GM18507 (cell line): Measurements from ENCODE around the gene BCAS3.
"Not testable (repeated sequence)": the region's sequence is repeated elsewhere in the genome, so short reads cannot be mapped to it uniquely, and the experiment has no call there.

Source experiments
- DNase-seq: peaks from one replicate; pipeline ENCODE4 v3.0.0; 2011; ENCODE audit warnings: low read depth; ENCODE audit not compliant: insufficient read length; ENCODE audit errors: extremely low spot score
- FAIRE-seq: peaks from 2 replicates; lab custom pipeline; 2011; peaks lifted over from hg19 to GRCh38; lab: Jason Lieb, UNC

BCAS3 gene

DNA sequence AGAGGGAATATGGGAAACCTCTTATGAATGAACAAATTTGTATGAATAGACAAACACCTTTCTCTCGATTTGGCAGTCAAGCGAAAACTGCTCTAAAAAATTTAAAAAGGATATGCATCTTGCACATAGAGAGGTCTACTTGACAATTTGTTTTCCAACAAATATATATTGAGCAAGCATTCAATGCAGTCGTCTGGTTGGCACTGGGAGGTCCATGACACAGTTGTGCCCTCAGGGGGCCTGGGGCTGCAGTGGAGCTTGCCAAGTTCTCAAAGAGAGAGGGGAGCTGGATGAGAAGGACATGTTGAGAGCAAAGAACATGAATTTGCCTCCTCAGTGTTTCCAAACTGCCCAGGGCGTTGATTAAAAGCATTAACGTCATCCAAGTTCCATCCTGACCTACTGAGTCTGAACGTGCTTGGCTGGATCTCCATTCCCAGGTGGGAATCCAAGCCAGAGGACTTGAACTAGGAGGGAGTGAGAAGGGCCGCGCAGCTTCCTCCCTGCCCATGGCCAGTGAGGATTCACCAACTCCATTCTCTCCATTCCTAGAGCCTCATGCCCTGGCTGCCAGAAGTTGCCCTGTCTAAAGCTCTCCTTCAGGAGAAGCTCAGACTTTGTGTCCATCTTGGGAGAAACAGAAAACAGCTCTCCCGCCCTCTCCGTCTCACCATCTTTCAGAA is 746.5 kb downstream of the BCAS3 start:
- no peak for FAIRE-seq
- no peak for DNase-seq

DNA sequence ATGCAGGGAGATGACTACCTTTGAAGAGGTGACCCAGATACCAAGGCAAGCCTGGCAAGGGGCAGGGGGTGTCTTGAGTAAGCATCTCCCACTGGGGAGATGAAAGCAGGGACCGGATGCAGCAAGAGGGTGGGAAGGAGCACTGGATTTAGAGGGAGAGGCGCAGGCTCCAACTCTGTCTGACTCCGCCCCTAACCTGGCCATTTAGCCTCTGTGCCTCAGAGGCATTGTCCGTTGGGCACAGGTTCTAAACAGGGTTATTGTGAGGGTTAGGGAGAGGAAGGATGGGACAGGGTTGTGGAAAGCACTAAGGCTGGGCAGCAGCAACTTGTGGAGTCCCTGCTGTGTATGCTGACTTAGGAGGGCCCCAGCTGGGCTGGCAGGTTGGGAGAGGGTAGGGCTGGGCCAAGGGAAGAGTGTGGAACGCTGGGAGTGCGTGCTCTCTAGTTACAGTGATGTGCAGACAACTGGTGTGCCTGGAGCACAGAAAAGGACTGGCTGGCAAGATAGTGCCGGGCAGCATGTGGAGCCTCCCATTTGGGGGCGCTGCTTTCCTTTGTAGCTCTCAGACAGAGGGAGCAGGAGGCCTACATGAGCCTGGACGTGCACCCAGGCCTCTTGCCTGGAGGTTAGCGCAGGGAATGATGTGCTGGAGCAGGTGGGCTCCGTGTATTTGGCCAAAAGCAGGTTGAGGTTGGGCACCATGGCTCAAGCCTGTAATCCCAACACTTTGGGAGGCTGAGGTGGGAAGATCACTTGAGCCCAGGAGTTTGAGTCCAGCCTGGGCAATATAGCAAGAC is 748.2 kb downstream of the BCAS3 start:
- no peak for DNase-seq

DNA sequence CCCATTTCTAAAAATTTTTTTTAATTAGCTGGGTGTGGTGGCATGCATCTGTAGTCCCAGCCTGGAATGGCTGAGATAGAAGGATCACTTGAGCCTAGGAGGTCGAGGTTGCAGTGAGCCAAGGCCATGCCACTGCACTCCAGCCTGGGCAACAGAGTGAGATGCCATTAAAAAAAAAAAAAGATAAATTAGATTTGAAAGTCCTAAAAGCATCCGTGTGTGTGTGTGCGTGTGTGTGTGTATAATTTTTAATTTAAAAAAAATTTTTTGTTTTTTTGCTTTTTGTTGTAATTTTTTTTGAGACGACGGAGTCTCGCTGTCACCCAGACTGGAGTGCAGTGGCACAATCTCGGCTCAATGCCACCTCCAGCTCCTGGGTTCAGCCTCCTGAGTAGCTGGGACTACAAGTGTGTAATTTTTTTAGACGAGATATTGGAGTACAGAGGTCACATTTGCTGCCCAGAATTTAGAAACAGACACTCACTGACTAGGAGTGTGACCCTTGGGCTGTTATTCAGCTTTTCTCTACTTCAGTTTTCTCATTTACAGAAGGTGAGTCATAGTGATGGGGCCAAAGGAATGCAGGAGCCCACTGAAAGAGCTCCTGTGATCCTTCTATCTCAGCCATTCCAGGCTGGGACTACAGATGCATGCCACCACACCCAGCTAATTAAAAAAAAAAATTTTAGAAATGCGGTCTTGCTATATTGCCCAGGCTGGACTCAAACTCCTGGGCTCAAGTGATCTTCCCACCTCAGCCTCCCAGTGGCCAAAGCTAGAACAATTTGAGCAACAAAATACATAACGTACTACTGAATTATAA is 749.0 kb downstream of the BCAS3 start:
- DNase-seq (no peak), FAIRE-seq (no peak)

More for the DNA sequence above, 748.2 kb downstream of the BCAS3 start:
- FAIRE-seq, result no peak

DNA sequence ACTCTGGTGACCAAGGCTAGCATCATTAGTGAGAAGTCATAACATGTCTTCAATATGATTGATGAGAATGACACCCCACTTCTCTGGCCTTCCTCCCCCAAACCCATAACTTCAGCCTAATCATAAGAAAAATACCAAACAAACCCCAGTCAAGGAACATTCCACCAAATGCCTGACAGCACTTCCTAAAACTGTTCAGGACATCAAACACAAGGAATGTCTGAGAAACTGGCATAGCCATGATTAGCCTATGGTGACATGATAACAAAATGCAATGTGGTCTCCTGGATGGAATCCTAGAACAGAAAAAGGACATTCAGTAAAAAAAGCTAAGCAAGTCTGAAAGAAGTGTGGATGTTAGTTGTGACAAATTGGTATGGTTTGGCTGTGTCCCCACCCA is 749.9 kb downstream of the BCAS3 start:
- FAIRE-seq, result no peak
- no peak for DNase-seq

DNA sequence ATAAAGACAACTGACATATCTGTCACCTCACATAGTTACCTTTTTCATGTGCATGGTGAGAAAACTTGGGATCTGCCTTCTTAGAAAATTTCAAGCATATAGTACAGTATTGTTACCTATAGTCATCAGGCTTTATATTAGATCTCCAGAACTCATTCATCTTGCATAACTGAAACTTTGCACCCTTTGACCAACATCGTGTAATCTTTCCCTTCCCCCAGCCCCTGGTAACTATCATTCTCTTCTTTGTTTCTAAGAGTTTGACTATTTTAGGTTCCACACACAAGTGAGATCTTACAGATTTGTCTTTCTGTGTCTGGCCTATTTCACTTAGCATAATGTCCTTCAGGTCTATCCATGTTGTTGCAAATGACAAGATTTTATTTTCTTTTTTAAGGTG is 751.6 kb downstream of the BCAS3 start:
- FAIRE-seq (no peak), DNase-seq (no peak)

DNA sequence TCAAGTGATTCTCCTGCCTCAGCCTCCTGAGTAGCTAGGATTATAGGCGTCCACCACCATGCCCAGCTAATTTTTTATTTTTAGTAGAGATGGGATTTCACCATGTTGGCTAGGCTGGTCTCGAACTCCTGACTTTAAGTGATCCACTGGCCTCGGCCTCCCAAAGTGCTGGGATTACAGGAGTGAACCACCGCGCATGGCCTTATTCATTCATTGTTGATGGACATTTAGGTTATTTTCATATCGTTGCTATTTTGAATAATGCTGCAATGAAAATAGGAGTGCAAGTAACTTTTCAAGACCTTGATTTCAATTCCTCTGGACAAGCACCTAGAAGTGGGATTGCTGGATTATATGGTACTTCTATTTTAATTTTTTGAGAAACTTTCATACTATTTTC is 752.2 kb downstream of the BCAS3 start:
- not testable (repeated sequence) for DNase-seq, FAIRE-seq

DNA sequence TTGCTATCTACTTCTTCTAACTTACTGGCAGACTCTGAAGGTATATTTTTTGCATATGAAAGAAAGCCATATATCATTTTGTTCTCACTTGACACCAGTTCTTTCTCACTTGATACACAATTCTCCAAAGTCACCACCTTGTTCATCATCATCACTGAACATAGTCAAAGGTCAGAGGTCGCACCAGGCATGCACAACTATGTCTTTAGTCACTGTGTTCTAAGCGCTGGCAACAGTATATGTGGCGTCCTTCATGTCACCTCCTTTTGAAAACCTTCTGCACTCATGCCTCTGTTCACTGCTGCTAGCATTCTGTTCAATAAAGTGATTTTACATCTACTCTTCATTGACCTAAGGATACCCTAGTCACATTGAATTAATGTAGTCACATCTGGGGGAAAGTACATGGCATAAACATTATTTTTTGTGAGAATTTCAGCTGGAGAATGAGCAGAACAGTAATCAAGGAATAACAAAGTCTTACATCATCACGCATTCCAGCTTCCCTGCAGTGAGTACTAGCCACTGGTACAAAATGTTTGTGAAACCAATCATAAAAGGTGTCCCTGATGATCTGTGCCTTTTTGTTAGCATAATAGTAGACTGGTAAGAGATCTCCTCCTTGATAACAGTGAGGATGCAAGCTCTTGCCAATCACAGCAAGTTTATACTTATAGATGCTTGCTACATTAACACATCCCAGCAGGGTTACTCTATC is 754.1 kb downstream of the BCAS3 start:
- DNase-seq (no peak), FAIRE-seq (no peak)

DNA sequence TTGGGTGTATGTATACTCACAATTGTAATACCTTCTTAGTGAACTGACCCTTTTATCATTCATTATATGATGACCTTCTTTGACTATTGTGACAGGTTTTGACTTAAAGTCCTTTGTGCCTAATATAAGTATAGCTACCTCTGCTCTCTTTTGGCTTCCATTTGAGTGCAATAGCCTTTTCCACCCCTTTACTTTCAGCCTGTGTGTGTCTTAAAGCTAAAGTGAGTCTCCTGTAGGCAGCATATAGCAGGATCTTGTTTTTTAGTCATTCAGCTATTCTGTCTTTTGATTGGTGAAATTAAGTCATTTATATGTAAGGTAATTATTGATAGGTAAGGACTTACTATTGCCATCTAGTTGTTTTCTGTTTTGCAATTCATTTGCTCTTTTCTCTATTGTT is 758.6 kb downstream of the BCAS3 start:
- FAIRE-seq (no peak), DNase-seq (no peak)

DNA sequence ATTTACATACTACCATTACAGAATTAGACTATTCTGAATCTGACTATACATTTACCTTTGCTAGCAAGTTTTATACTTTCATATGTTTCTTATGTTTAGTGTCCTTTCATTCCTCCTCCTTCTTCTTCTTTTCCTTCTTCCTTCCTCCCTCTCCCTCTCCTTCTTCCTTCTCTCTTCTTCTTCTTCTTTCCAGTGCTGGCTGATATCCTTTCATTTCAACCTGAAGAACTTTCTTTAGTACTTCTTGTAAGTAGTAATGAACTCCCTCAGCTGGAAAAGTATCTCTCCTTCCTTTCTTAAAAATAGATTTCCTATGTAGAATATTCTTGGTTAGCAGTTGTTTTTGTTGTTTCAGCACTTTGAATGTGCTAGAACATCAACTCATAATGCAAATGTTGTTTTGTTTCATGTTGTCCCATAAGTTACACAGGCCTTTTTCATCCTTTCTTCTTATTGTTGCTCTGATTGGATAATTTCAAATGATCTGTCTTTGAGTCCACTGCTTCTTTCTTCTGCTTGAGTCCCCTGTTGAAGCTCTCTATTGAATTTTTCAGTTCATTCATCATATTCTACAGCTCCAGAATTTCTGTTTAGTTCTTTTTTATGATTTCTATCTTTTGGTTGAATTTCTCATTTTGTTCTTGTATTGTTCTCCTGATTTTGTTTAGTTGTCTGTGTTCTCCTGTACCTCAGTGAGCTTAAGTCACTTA is 759.5 kb downstream of the BCAS3 start:
- DNase-seq, result no peak
- no peak for FAIRE-seq

DNA sequence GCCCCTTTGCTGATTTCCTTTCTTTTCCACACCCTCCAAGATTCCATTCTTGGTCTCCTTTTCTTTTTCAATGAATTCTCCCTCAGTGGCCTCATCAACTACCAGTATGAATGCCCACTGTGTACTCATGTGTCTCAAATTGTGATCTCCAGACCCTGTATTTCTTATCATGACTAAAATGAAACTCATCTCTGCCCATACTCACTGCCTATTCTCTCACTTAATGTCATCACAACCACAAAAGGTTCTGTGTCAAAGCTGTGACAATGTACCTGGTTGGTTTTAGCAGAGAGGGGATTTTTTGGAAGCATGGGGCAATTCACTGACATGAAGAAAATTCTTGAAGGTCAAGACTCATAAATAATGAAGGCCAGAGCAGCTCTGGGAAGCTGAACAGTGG is 763.0 kb downstream of the BCAS3 start:
- no peak for DNase-seq
- no peak for FAIRE-seq

DNA sequence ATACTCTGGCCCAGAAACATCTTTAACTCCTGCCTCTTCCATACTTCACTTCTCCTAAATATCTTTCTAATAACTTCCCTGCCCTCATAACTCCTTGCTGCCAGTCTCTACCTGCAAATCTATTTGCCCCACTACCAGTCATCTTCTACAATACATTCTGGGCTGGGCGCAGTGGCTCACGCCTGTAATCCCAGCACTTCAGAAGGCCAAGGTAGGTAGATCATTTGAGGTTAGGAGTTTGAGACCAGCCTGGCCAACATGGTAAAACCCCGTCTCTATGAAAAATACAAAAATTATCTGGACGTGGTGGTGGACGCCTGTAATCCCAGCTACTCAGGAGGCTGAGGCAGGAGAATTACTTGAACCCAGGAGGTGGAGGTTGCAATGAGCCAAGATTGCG is 763.9 kb downstream of the BCAS3 start:
- DNase-seq, FAIRE-seq: not testable (repeated sequence)

DNA sequence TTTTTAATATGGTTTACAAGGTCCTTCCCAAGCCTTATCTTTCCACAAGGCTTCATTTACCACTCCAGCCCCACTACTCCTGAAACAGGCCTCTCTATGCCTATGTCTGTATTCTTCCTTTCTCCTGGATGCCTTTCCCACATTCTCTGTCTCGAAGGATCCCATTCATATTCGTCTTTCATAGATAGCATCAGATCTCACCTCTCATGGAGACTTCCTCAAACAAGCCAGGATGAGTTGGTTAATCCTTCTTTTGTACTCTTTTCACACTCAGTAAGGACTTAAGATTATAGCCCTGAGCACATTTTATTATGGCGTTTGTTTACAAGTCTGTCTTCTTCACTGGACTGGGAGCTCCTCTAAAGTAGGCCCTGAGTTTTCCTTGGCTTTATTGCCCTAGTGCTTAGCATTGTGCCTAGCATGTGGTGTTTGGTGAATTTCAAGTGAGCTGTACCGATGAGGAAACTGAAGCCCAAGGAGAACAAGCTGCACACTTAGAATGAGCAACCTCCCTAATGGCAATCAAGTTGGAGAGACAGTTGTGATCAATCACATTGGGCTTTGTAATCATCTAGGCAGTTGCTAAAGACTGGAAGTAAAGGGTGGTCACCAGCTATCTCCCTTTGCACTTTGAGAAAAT is 764.6 kb downstream of the BCAS3 start:
- DNase-seq, result no peak
- no peak for FAIRE-seq
